ENCODE measurements around the gene LCE1D. TPM values are rescaled to one million over a fixed set of nuclear protein-coding genes. Genes with fewer than 3 reads are reported as not detected.

The LCE1D gene, protein sequence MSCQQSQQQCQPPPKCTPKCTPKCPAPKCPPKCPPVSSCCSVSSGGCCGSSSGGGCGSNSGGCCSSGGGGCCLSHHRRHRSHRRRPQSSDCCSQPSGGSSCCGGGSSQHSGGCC
- total RNA-seq, result not detected in 2 replicates

DNA sequence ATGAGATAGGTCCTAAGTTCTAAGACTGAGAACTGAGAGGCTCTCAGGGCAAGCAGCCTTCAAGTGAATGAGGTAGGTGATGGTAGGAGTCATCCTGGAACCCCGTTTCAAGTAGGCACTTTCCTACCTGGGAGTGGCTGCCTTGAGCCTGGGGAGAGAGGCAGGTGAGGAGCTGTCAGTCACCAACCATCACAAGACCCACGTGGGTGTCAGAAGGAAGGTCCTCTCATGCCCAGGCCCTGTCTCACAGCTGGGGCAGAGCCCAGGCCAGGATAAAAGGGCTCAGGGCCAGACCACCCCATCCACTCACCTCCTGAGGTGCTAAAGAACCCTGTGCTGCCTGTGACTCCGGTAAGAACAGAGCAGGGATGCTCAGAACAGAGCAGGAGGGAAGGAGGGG, at the start of gene LCE1D:
LCE1D (plus strand) TSS at position 301 of the 400 bp plus-strand sequence. CDS start 1,074 bp downstream, outside the sequence.

DNA sequence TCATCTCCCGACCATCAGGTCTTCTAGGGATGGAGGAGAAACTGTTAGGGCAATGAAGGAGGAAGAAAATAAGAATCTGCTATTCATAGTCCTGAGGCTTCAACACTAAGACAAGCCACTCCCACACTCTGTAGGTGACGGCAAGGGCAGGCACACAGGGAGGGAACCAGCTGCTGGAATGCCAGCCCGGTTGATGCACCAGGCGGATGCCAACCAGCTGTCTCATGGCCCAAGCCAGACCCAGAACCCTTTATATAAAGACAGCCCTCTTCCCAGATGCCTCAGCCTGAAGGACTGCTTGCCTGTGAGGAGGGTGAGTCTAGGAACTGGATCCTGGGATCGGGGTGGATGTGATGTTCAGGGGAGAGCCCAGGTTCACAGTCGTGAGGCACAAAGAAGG, 38.8 kb upstream of the LCE1D start, which contains the start of gene KPRP:
KPRP (plus strand) TSS at position 279 of the 400 bp plus-strand sequence. CDS start 1,564 bp downstream, outside the sequence.

DNA sequence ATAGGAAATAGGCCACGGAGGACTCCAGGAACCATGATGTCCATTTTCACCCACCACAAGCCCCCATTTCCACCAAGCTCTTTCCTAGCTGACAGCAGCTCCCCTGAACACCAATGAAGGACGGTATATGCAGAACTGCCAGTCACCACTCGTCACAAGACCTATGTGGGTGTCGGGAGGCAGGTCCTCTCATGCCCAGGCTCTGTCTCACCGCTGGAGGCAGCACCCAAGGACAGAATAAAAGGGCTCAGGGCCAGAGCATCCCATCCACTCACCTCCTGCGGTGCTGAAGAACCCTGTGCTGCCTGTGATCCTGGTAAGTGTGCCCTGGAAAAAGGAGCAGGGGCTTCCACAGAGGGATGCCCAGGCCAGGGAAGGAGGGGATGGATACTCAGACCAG, 21.6 kb upstream of the LCE1D start, which contains the start of gene LCE1F:
LCE1F (plus strand) TSS at position 266 of the 400 bp plus-strand sequence. CDS start 1,232 bp downstream, outside the sequence.

DNA sequence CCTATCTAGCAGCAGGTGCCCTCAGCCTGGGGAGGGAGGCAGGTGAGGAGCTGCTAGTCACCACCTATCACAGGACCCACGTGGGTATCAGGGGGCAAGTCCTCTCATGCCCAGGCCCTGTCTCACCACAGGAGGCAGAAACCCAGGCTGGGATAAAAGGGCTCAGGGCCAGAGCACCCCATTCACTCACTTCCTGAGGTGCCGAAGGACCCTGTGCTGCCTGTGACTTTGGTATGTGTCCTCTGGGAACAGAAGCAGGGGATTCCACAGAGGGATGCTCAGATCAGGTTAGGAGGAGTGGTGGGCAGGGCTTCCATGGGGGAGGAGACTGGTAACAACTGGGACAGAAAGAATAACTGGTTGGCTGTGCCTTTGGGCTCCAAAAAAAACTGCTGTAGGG, 10.4 kb upstream of the LCE1D start, which contains the start of gene LCE1E:
LCE1E (plus strand) TSS at position 181 of the 400 bp plus-strand sequence. CDS start 1,043 bp downstream, outside the sequence.

DNA sequence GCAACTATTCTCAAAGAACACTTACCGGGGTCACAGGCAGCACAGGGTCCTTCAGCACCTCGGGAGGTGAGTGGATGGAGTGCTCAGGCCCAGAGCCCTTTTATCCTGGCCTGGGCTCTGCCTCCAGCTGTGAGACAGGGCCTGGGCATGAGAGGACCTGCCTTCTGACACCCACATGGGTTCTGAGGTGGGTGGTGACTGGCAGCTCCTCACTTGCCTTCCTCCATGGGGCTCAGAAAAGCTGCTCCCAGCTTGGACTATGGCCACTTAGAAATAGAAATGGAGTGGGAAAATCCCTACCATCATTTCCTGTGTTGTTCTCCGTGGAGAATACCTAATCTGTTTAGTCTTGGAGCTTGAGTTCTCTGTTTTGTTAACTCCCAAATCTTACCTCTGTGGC, 10.1 kb downstream of the LCE1D start, which contains the start of gene LCE1C:
LCE1C (minus strand) TSS at position 76 of the 400 bp plus-strand sequence. CDS start 1,173 bp downstream, outside the sequence.

DNA sequence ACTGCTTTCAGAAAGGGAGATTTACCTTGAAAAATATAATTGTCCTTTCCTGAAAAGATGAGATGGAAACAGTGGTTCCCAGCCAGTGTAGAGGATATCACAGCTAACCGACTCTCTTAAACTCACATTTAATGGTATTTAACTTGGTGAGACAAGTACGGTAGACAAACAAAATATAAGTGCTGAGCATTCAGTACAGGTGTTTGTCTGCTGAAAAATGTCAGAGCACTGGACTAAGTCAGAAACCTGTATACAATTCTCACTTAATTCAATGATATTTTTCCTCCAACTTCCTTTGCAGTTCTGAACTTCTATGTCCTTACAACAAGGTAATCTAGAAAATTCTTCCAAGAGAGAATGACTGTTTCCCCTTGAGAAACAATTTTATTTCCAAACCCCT, 15.2 kb downstream of the LCE1D start, which contains the start of gene LCE1B:
LCE1B (plus strand) TSS at position 301 of the 400 bp plus-strand sequence. CDS start 476 bp downstream, outside the sequence.

DNA sequence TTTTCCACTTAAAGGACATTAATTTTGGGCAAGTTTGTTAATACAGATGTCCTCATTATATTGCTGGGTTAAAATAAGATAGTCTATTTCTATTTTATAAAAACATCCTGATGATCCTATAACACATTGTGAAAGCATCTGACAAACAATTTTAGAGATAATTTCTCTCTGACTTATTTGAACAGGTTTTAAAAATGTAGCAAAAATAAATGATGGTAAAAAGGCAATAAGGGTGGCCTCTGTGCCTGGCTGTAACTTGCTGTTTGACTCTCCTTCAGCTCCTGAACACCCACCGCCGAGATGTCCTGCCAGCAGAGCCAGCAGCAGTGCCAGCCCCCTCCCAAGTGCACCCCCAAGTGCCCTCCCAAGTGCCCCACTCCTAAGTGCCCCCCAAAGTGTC, 30.7 kb downstream of the LCE1D start, which contains the start of gene LCE1A:
LCE1A (plus strand) TSS at position 301 of the 400 bp plus-strand sequence; CDS start at position 301, 0 bp downstream.

DNA sequence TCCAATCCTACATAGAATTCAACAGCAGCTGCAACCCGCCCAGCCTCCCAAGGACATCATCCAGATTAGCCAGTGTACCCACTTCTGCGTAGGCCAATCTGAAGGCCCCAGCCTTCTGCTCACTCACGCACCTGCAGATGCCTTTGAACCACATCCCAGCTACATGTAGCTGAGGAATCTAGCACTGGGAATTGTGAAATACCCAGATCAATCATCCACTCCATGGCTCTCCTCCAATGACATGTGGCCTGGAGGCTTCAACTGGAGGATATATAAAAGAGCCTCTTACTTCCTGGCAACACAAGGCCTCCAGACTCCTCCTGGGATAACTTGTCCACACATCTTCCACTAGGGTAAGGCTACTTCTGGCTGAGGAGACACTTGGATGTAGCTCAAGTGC, 46.0 kb downstream of the LCE1D start, which contains the start of gene LCE6A:
LCE6A (plus strand) TSS at position 301 of the 400 bp plus-strand sequence. CDS start 665 bp downstream, outside the sequence.

Other genes with a start within 250 kb of the LCE1D start
- gene LCE3E, start 229.9 kb upstream of the LCE1D start, total RNA-seq, result 0.48 TPM in 1 of 2 replicates, not detected in the other
- not detected in 2 replicates for gene LCE3D, start 216.2 kb upstream of the LCE1D start, total RNA-seq
- not detected in 2 replicates for gene LCE3C, start 196.5 kb upstream of the LCE1D start, total RNA-seq
- gene LCE3B, start 182.9 kb upstream of the LCE1D start, total RNA-seq, result not detected in 2 replicates
- gene LCE3A, start 173.6 kb upstream of the LCE1D start, total RNA-seq, result not detected in 2 replicates
- gene LCE2D, start 133.3 kb upstream of the LCE1D start, total RNA-seq, result not detected in 2 replicates
- gene LCE2C, start 121.4 kb upstream of the LCE1D start, total RNA-seq, result not detected in 2 replicates
- gene LCE2B, start 110.6 kb upstream of the LCE1D start, total RNA-seq, result not detected in 2 replicates
- gene LCE2A, start 98.4 kb upstream of the LCE1D start, total RNA-seq, result not detected in 2 replicates
- gene LCE4A, start 88.6 kb upstream of the LCE1D start, total RNA-seq, result not detected in 2 replicates
- gene KPRP, start 38.7 kb upstream of the LCE1D start, total RNA-seq, result under 0.01 TPM in 1 of 2 replicates, not detected in the other
- not detected in 2 replicates for gene LCE1F, start 21.6 kb upstream of the LCE1D start, total RNA-seq
- 0.24 TPM in 1 of 2 replicates, not detected in the other for gene LCE1E, start 10.5 kb upstream of the LCE1D start, total RNA-seq
- gene LCE1C, start 9.9 kb downstream of the LCE1D start, total RNA-seq, result 0.24 and 1.3 TPM in 2 replicates
- gene LCE1B, start 15.2 kb downstream of the LCE1D start, total RNA-seq, result not detected in 2 replicates
- gene LCE1A, start 30.8 kb downstream of the LCE1D start, total RNA-seq, result not detected in 2 replicates
- not detected in 2 replicates for gene LCE6A, start 46.1 kb downstream of the LCE1D start, total RNA-seq
- gene LCE7A, start 63.3 kb downstream of the LCE1D start, total RNA-seq, result not detected in 2 replicates
- not detected in 2 replicates for gene SMCP, start 81.6 kb downstream of the LCE1D start, total RNA-seq
- 0.43 and 6.5 TPM in 2 replicates for gene IVL, start 111.8 kb downstream of the LCE1D start, total RNA-seq
- not detected in 2 replicates for gene SPRR5, start 150.5 kb downstream of the LCE1D start, total RNA-seq
- gene SPRR4, start 173.9 kb downstream of the LCE1D start, total RNA-seq, result not detected in 2 replicates
- not detected in 2 replicates for gene SPRR1A, start 187.4 kb downstream of the LCE1D start, total RNA-seq
- gene SPRR3, start 205.0 kb downstream of the LCE1D start, total RNA-seq, result 8.9 and 51.4 TPM in 2 replicates
- gene SPRR1B, start 234.5 kb downstream of the LCE1D start, total RNA-seq, result 14.7 and 15.3 TPM in 2 replicates
- gene SPRR2D, start 244.4 kb downstream of the LCE1D start, total RNA-seq, result 1.1 TPM in 1 of 2 replicates, not detected in the other